ENCODE results near the gene CDH22. TPM values are rescaled to one million over a fixed set of nuclear protein-coding genes. Genes with fewer than 3 reads are reported as not detected.

The CDH22 gene
- total and polyA plus RNA-seq, 12 donors: 0.04 to 11.0 (median 0.64) TPM

DNA sequence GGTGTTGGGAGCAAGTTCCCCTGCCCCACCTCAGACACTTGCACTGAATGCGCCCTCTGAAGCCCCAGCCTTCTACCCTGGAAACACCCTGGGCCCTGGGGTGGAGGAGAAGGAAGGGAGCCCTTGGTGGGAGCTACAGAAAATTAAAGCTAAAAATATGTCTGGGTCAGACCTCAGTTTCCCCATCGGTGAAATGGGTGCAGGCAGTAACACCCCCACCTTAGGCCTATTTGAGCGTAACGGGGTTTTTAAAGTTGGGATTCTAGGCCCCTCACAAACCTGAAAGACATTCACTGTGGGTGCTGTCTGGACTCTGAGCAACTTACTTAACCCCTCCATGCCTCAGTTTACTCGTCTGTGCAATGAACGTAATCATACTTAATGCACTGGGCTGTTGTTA is 19.3 kb upstream of the CDH22 start:
- Histone ChIP-seq H3K9me3 (no peaks in the 10 kb centered on the region), H3K4me3 (no peak overlapping the region), H3K4me1 (peaks cover 0 to 2% (median 0%) of the 10 kb centered on the region in 9 donors), H3K27me3 (peaks cover 8 to 97% (median 87%) of the 10 kb centered on the region in 7 donors), H3K36me3 (no peaks in the 10 kb centered on the region), H3K27ac (no peak overlapping the region)
- 91 to 93% methylated on average over 6 of the region's 6 CpGs for WGBS, 2 donors
- ATAC-seq (no peak), DNase-seq (no peak)
- intact Hi-C loops (cut with DNase I): no loop called here
- TF ChIP-seq, protein P1, sequence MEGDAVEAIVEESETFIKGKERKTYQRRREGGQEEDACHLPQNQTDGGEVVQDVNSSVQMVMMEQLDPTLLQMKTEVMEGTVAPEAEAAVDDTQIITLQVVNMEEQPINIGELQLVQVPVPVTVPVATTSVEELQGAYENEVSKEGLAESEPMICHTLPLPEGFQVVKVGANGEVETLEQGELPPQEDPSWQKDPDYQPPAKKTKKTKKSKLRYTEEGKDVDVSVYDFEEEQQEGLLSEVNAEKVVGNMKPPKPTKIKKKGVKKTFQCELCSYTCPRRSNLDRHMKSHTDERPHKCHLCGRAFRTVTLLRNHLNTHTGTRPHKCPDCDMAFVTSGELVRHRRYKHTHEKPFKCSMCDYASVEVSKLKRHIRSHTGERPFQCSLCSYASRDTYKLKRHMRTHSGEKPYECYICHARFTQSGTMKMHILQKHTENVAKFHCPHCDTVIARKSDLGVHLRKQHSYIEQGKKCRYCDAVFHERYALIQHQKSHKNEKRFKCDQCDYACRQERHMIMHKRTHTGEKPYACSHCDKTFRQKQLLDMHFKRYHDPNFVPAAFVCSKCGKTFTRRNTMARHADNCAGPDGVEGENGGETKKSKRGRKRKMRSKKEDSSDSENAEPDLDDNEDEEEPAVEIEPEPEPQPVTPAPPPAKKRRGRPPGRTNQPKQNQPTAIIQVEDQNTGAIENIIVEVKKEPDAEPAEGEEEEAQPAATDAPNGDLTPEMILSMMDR (IDR thresholded peaks at IDR 0.05): no peak

DNA sequence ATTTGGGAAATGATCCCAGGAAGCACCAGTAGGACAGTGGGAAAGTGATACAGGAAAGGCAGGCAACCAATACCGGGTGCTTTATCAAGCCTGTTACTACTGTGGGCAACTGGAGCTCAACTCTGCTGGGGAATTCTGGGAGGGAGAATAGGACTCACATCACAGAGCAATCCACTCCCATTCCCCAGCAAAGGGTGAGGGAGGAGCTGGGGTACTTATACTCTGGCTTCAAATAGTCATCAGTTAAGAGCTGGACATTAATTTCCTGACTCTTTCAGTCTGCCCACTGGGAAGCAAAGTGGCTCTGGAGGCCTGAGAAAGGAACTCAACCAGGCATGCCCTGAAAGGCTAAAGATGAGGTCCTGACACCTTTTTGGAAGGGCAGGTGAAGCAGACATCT is 17.5 kb upstream of the CDH22 start:
- DNase-seq: no peak
- WGBS, 2 donors: 39 to 46% methylated on average over 1 of the region's 1 CpG

DNA sequence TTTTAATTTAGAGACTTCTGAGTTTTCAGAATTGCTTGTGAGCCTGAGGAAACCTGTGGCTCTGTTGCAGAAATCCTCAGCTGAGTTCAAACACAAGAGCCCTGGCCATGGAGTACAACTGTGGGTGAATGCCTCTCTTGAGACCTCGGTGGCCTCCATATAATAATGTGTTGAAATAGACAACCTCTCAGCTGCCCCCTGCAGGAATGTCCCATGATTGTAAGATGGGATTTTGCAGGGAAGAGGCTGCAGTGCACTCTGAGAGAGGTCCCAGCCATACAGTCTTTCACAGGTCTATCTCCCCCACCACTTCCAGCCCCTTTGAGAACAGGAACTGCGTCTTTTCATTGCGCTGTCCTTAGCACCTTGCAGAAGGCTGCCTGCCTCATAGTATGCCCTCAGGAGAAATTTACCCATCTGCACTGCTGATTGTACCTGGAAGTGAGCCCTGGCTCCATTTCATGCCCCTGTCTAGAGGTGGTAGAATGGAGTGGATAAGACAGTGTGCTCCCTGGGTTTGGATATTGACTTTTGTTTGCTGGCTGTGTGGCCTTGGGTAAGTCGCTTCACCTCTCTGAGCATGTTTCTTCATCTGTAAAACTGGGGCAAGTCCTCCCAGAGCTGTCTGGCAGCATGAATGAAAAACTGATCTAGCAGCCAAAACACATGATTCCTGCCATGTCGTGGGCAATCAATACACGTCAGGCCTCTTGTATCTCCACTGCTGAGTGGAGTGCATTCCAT is 16.8 kb upstream of the CDH22 start:
- intact Hi-C loops (cut with DNase I): loop anchor here in 1 of 10 donors (5.0 kb wide), 1 partner anchor 193 kb away; no protein-coding TSS in a partner anchor

More for the DNA sequence above, 17.5 kb upstream of the CDH22 start:
- peaks cover 0 to 2% (median 0%) of the 10 kb centered on the region in 9 donors for H3K4me1 ChIP-seq
- H3K9me3 ChIP-seq: no peaks in the 10 kb centered on the region
- no peak overlapping the region for H3K27ac ChIP-seq
- H3K27me3 ChIP-seq: peaks cover 8 to 95% (median 89%) of the 10 kb centered on the region in 7 donors
- no peak for ATAC-seq
- no peaks in the 10 kb centered on the region for H3K36me3 ChIP-seq
- intact Hi-C loops (cut with DNase I): no loop called here
- H3K4me3 ChIP-seq: no peak overlapping the region
- TF ChIP-seq, protein P1 (IDR thresholded peaks at IDR 0.05): no peak

DNA sequence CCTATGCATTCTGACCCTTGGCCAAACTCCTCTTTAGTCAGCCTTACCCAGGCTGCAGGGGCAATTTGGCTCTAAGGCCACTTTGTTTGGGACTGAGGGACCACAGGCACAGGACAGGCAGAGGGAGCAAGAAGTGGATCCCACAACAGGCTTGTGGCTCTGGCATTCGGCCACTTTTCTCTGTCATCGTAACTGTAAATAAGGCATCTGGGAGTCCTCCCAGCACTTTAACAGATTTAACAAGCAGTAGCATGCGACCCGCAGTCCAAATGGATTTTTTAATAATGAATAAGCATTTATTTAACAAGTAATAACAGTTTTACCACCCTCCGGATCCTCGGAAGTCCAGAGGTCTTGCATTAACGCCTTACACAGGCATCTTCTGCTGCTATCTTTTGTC is 16.1 kb upstream of the CDH22 start:
- Histone ChIP-seq H3K27ac (no peak overlapping the region), H3K27me3 (peaks cover 0 to 94% (median 76%) of the 10 kb centered on the region in 7 donors), H3K4me1 (no peaks in the 10 kb centered on the region), H3K36me3 (no peaks in the 10 kb centered on the region), H3K4me3 (no peak overlapping the region), H3K9me3 (no peaks in the 10 kb centered on the region)
- ATAC-seq (no peak), DNase-seq (no peak)
- TF ChIP-seq, protein P1 (IDR thresholded peaks at IDR 0.05): no peak
- intact Hi-C loops (cut with DNase I): loop anchor here in 1 of 10 donors (5.0 kb wide), 1 partner anchor 192 kb away; no protein-coding TSS in a partner anchor
- 69 to 70% methylated on average over 7 of the region's 7 CpGs for WGBS, 2 donors

More for the DNA sequence above, 16.8 kb upstream of the CDH22 start:
- Histone ChIP-seq H3K27ac (no peak overlapping the region), H3K4me1 (peaks cover 0 to 2% (median 0%) of the 10 kb centered on the region in 9 donors), H3K4me3 (no peak overlapping the region), H3K36me3 (no peaks in the 10 kb centered on the region), H3K27me3 (peaks cover 6 to 94% (median 83%) of the 10 kb centered on the region in 7 donors), H3K9me3 (no peaks in the 10 kb centered on the region)
- no peak for DNase-seq
- TF ChIP-seq, protein P1 (IDR thresholded peaks at IDR 0.05): peak in 6 of 9 donors; percentile 17 to 47 (median 32)
- ATAC-seq: peak in 1 of 8 donors; percentile 17
- 55 to 57% methylated on average over 6 of the region's 6 CpGs for WGBS, 2 donors

All from heart right ventricle (tissue), 16 donors.